NK-92 treated with Interleukin-12 subunit alpha and Interleukin-12 subunit beta, amount 100 ng/mL, for 24 hours (cell line): Measurements from ENCODE around the gene LRG1.
"Not testable (repeated sequence)": the region's sequence is repeated elsewhere in the genome, so short reads cannot be mapped to it uniquely, and the experiment has no call there.

ENCODE experiments used
- DNase-seq: peaks from one replicate; lab custom pipeline; 2025; lab: John Stamatoyannopoulos, UW

The LRG1 gene

DNA sequence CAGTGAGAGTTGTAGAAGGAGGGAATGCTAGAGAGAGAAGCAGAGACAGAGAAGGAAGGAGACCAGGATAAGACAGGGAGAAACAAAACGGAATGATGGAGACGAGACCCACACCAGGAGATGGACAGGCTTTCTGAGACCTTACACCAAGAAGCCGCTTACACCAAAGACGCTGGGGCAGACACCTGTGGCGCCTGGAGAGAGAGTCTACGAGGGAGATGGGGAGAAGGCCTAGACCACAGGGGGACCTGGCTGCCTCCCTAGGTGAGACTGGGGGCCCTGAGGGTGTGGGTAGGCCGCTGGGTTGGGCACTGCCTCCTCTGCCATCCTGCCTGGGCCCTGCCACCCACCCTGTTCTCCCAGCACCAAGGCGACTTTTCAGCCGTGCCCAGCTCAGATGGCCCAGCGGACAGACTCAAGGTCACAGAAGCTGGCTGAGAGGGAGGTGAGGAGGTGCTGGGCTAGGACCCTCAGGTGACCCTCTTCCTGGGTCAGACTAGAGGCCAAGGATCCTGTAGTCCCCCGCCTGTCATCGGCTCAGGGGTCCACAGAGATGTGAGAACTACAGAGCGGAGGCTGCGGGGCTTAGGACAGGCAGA is 9.8 kb downstream of the LRG1 start:
- DNase-seq = no peak

DNA sequence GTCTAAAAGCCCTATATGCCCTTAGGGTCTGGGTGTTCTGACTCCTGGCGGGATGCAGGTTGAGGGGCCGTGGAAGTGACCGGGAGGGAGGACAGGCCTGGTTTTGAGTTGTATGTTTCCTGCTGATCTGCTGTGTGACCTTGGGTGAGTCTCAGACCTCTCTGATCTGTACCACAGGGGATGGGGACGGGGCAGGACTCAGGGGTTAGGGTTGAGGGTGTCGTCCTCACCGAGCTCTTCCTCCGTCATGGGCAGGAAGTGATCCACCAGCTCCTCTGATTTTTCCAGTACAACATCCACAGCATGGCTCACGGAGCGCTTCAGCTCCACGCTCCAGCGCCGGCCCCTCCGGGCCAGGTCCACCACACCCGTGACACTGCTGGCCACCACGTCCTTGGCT is 11.0 kb downstream of the LRG1 start:
- DNase-seq = no peak

DNA sequence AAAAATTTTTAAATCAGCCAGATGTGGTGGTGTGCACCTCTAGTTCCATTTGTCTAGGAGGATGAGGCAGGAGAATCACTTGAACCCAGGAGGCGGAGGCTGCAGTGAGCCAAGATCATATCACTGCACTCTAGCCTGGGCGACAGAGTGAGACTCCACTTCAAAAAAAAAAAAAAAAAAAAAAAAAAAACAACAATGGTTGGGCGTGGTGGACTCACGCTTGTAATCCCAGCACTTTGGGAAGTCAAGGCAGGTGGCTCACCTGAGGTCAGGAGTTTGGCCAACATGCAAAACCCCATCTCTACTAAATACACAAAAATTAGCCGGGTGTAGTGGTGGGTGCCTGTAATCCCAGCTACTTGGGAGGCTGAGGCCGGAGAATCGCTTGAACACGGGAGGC is 12.5 kb downstream of the LRG1 start:
- not testable (repeated sequence) for DNase-seq

DNA sequence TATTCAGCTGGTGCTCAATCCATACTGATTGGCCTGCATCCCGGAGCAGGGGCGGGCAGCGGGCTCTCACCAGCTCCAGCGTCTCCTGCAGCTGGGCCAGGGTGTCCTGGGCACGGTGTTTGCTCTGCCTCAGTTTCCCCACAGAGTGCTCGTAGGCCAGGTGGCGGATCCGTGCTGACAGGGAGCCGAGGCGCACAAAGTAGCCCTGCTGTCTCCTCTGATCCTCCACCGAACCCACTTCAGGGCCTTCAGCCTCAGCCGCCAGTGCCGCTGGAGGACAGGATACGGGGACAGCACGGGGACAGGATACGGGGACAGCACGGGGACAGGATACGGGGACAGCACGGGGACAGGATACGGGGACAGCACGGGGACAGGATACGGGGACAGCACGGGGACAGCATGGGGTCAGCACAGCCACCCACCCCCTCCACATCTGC is 14.3 kb downstream of the LRG1 start:
- DNase-seq = no peak

DNA sequence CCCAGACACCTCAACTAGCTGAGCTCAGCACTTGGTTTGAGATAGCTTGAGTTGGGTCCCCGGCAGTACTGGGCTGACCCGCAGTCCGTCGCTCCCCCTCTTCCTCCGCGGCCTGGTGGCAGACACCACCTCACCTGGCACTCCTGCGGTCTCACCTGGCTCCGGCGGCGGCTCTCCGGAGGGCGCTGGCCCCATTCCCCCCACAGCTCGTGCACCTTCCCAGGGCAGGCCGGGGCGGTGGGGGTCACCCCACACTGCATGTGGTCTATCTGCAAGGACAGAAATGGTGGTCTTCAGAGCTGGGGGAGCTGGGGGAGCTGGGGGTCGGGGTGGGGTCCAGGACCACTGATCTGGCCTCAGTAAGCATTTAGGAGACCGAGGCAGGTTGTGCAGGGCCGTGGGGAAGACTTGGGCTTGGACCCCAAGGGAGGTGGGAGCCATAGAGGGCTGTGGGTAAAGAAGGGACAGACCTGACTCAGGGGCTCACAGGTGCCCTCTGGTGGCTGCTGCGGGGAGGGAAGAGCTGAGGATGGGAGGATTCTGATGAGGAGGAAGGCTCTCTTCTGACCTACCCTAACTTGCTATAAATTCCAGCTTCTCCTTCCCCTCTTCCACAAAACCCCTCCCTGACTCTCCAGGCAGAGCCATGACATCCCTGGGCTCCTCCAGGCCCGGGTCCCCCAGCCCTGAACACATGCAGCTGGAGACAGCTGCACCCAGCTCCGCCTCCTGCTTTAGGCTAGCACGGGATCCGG is 14.9 kb downstream of the LRG1 start:
- peak; percentile 54 for DNase-seq

DNA sequence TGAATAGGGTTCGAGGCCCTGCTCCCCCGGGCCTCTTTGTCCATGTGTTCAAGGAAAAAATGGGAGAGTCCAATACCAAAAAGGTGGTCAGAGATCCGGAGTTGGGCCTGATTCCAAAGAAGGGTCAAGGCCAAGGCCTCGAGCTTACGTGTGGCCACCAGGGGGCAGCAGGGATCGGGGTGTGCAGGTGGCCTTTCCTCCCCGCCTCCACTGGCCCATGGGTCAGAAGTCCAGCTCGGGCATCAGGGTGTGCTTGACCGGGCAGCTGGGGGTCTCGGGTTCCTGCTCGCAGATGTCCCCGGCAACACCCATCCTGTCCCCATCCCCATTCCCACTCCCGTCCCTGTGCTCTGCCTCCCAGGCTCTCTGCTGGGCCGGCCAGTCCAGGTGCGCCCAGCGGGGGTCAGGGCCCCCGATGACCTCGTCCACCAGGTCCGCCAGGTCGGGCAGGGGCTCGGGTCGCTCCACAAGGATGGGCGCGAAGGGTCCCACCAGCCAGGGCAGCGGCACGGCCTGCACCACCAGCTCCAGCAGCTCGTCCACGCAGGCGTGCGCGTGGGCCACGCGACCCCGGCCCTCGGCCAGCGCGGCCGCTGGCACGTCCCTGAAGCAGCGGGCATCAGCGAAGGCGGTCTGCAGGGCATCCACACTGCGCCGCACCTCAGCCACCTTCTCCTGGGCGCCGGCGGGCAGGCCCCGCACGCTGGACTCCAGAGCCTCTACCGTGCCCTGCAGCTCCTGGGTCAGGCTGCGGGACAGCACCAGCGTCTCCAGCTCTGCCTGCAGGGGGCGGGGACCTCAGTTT is 16.3 kb downstream of the LRG1 start:
- peak; percentile 23 for DNase-seq

DNA sequence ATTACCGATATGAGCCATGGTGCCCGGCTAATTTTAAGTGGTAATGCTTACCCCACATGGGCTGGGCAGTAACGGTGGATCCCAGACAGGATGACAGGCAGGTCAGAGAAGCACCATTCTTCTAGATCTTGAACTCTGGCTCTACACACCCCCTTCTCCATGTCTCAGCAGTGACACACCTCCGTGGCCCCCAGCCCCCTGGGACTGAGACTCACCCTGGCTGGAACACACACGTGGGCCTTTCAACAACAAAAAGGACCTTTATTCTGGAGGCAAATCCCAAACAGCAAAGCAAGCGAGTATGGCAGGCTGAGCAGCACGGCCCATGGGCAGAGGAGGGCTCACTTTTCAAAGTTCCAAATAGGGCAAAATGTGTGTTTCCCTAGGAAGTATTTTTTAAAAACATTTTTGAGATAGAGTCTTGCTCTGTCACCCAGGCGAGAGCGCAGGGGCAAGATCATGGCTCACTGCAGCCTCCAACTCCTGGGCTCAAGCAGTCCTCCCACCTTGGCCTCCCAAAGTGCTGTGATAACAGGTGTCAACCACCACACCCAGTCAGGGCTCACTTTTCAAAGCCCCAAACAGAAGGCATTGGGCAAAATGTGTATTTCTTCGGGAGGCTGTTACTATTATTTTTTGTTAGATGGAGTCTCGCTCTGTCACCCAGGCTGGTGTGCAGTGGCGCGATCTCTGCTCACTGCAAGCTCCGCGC is 17.4 kb downstream of the LRG1 start:
- no peak for DNase-seq

DNA sequence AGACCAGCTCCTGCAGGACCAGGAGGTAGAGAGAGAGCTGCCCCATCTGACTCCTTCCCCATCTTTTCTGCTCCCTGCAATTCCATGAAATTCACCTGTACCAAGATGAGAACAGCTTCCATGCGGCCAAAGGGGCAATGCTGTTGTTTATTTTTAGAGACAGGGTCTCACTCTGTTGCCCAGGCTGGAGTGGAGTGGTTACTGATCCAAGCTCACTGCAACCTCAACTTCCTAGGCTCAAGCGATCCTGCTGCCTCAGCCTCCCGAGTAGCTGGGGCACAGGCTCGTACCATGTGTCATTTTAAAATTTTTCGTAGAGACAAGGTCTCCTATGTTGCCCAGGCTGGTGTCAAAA is 18.0 kb downstream of the LRG1 start:
- no peak for DNase-seq

DNA sequence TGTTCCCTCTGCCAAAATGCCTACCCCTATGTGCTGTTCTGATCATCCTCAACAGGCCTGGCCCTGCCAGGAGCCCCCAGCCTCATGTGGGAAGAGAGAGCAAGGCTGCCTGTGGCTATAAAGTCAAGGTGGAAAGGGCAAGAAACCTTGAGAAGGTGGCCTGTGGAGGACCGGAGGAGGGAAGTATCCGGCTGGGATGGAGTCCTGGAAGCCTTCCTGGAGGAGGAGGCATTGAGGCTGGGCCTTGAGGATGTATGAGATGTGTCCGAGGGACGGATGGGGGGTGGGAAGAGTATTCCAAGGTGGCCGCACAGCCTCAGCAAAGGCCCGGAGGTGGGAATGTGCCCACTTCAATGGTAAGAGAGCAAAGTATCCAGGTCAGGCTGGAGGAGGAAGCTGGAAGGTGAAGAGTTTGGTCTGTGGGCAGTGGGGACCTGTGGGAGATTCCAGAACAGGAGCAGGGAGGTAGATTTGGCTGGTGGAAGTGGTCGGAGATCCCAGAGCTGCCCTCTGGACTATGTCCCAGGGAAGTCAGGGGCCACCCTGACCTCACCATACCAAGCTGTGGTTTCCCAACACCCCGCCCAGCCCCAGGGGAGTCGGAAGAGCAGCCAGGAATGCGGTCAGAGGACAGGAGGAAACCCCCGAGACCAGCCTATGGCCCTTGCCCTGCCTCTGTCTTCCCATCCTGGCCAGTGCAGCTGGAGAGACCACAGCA is 18.5 kb downstream of the LRG1 start:
- no peak for DNase-seq

DNA sequence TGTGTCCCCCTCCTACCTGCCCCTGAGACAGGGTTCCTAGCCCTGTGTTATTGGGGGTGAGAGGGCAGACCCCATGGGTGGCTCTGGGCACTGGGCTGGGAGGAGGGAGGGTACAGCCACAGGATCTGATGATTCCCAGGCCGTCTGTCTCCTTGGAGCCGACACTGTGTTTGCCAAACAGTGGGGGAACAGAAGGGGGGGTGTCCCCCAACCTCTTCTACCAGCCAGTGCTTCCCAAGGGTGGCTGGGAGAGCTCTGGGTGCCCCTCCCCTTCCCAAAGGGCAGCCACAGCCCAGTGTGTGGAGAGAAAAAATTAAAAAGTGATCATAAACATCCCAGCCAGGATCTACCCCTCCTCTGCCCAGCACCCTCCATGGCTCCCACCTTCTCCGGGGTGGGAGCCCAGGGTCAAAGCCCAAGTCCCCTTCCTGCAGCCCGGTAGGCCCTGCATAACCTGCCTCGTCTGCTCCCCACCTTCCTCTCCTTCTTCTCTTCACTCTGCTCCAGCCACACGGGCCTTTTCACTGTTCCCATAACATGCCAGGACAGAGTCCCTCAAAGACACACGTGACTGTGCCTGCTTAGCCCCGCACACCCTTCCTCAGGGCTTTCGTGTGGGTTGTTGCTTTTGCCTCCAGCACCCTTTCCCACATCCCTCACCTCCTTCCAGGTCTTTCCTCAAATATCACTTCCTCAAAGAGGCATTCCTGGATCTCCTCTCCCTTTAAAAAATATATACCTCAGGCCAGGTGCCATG is 20.1 kb downstream of the LRG1 start:
- DNase-seq = no peak

DNA sequence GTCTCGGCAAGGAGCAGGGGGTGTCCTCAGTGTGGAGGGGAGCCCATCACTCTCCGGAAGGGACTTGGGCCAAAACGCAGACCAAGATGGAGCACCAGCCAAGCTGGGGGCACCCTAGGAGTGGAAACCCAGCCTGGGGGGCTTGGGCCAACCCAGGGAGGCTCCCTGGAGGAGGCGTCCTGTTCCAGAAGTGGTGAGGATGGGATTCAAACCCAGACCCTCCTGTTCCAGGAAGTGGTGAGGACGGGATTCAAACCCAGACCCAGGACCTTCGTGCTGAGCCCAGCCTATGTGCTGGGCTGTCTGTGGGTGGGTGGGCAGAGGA is 20.7 kb downstream of the LRG1 start:
- DNase-seq = no peak

DNA sequence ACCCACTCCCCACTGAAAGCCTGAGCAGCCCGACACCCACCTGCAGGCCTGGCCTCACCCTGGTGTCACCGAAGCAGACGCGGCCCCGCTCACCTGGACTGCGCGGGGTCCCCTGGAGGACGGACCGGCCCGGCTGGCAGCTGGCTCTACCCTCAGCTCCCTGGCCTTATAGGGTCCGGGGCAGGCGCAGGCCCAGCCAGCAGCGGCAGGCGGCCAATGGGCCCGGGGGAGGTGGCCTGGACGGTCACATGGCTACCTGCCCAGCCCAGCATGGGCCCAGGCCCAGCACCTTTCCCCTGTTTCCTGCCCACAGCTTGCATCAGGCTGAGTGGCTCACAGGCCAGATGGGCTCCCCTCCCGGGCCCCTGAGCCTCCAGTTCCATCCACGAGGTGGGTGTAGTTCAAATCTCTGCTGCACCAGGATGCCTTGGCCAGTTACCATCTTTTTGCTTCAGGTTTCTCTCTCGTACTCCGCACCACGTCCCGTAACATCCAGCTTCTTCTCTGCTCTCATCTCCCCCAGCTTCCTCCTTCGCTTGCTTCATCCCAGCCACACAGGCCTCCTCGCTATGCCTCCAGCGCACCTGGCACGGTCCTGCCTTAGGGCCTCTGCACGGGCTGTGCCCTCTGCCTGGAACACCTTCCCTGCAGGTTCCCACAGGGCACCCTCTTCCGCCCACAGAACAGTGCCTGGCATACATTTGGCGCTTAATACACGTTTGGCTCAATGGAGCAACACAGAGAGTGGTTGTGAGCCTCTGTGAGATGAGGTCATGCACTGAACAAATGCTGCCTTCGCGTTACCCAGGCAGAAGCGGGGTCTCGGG is 21.3 kb downstream of the LRG1 start, which contains the start of gene PLIN4:
PLIN4 (minus strand) TSS at position 142 of the 827 bp plus-strand sequence. CDS start 214 bp downstream, outside the sequence.
- no peak for DNase-seq

DNA sequence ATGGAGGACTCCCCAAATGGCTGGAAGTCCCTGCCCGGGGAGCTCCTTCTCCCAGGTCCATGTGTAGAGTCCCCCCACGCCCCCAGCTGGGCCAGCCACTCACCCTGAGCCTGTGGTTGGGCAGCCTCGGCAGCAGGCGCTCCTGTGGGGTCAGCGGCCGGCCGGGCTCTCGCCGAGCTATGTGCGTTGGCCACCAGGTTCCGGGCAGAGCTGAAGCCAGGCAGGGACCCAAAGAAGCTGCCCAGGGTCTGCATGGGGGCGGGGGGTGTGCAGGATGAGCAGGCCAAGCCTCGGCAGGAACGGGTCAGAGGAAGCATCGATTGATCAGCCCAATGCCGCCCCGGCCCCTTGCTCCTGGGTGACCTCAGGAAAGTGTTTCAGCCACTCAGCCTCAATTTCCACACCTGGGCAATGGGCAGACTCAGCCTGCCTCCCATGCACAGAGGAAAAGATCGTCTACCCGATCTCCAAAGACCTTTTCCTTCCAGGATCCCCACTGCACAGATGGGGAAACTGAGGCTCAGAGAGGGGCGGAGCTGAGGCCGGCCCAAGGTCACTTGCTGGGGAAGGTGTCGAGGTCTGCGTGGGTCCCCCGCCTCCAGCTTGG is 22.3 kb downstream of the LRG1 start:
- DNase-seq = no peak

DNA sequence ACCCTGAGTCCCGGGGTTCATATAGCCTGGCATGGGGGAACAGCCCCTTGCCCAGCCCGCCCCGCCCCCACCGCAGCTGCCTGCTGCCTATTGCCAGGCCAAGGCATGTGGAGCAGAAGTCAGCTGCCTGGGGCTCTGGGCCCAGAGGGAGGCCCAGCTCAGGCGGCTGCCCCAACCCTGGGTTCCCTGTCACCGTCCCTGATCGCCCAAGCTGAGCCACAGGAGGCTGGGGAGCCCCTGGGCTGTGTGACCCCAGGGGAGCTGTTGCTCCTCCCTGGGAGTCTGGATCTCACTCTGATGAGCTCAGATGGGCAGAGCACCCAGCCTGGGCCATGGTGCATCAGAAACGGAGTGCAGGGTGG is 22.9 kb downstream of the LRG1 start:
- no peak for DNase-seq

DNA sequence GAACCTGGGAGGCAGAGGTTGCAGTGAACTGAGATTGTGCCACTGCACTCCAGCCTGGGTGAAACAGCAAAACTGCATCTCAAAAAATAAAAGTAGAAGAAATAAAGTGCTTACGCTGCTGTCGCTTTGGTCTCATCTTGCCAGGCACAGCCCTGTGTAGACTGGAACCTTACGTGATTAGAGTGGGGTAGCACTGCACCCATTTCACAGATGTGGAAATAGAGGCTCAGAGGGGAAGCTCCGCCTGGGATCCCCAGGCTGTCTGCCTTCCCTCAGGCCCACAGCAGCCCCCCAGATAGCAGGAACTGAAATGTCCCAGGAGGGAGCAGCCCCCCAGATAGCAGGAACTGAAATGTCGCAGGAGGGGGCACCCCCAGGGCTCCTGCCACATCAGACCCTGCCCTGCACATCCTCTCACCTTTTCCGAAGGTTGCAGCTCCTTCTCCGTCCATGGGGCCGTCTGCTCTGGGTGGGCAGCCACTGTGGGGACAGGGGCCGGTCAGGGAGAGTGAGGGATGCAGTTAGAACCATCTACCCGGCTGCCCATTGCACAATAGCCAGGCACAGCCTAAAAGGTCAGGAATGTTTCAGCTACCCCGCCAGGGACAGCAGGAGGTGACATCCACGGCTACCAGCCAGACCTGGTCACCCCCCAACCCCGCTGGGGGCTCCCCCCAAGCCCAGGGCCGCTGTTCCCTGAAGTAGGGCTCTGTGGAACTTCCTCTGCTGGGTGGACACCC is 23.5 kb downstream of the LRG1 start:
- no peak for DNase-seq

DNA sequence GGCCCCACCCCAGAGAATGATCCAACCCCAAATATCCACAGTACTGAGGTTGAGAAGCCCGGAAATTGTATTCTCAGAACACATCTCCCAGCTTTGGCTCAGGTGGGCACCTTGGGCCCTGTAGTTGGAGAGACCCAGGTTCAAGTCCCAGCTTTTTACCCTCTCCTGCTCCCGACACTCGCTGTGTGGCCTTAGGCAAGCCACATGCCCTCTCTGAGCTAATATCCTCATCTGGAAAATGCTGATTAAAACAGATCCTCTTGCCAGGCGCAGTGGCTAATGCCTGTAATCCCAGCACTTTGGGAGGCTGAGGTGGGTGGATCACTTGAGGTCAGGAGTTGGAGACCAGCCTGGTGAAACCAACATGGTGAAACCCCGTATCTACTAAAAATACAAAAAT is 24.1 kb downstream of the LRG1 start:
- DNase-seq = no peak

DNA sequence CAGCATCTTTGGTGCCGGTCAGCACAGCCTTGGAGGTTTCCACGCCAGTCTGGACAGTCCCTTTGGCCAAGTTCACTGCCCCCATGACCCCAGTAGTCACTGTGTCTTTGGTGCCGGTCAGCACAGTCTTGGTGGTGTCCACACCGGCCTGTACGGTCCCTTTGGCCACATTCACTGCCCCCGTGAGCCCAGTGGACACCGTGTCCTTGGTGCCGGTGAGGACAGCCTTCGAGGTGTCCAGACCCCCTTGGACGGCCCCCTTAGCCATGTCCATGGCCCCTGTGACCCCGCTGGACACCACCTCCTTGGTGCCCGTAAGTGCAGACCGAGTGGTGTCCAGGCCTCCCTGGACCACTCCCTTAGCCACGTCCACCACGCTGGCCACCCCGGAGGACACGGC is 26.6 kb downstream of the LRG1 start:
- no peak for DNase-seq

DNA sequence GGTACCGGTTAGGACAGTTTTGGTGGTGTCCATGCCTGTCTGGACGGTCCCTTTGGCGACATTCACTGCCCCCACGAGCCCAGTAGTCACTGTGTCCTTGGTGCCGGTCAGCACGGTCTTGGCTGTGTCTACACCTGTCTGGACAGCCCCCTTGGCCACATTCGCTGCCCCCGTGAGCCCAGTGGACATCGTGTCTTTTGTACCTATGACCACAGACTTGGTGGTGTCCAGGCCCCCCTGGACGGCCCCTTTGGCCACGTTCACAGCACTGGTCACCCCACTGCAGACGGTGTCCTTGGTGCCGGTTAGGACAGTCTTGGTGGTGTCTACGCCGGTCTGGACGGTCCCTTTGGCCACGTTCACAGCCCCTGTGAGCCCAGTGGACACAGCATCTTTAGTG is 27.8 kb downstream of the LRG1 start:
- DNase-seq = no peak
